Measurements from ENCODE around the gene TPI1.

GRCh38 chr12:6896846-6897435 lies 29.6 kb downstream of the TPI1 start:
- TF ChIP-seq CTCF (conservative IDR thresholded peaks at IDR 0.05; ENCODE audit: low read depth, low read length) (no peak), EZH2 (IDR thresholded peaks at IDR 0.05; ENCODE audit: low read length, unreplicated experiment) (no peak), EZH2phosphoT487 (IDR thresholded peaks at IDR 0.05; ENCODE audit: borderline replicate concordance, low read length) (no peak)
